ENCODE data around the gene PPFIA4.
A peak's percentile ranks its signal among the peaks of the same experiment; 100 is the strongest.

PPFIA4 gene

DNA sequence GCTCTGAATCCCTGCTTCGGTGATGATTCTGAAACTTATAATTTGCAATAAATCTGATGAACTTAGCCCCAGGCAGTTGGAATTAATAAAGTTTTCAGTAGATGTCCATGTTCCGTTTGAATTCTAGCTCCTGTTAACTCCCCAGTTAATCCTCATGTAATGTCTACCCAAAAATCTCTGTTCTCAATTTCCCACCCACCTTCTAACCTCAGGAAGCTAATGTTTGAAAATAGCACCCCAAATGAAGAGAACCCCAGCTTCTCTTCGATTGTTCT lies 55.9 kb downstream of the PPFIA4 start:
- no peak for TF ChIP-seq CTCF (IDR thresholded peaks at IDR 0.05)
- no peak for TF ChIP-seq ZFX (IDR thresholded peaks at IDR 0.05; ENCODE audit: borderline replicate concordance)

DNA sequence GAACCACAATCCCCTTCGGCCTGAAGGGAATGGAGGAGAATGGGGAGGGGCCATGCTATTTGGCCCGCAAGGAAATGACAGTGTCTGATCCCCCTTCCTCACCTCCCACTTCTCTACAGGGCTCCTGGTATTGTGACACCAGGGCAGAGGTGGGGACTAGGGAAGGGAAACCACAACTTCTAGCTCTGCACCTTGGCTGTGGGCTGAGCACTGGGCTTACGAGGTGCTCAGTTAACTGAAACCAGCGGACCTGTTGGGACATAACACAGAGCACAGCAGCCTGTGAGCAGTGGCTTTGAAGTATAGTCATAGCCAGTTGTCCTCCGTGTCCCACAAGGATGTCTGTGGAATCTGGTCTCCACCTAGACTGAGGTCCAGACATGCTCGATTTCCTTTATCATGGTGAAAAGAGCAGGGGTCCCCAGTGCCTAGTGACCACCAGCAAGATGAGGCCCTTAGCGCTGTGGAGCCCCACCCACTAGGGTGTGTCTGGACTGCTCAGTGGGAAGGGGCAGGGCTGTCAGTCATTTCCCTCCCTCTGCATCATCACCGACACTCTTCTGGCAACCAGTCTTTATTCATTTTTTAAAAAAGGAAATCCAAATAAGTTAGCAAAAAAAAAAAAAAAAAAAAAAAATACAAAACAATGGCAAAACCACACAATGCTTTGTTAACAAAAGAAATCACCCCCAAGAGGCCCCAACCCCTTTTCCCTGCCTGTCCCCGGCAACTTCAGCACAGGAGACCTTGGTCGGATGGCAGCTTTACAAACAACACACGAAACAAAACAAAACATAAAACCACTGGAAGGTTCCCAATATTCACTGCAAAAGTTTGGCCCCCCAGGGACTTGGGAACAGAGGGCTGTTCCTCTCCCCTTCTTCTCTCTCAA lies 56.5 kb downstream of the PPFIA4 start:
- TF ChIP-seq CTCF (IDR thresholded peaks at IDR 0.05) (no peak), ZFX (IDR thresholded peaks at IDR 0.05; ENCODE audit: borderline replicate concordance) (no peak)
- no peak overlapping the region for H3K27ac ChIP-seq

More for the DNA sequence above, 55.9 kb downstream of the PPFIA4 start:
- no peak overlapping the region for H3K27ac ChIP-seq

- TF ChIP-seq CTCF (IDR thresholded peaks at IDR 0.05) (peak; percentile 35), ZFX (IDR thresholded peaks at IDR 0.05; ENCODE audit: borderline replicate concordance) (no peak)
- no peak overlapping the region for H3K27ac ChIP-seq
Observed at GRCh38 chr1:203083463-203083921, 57.2 kb downstream of the PPFIA4 start.

GRCh38 chr1:203084588-203085527 lies 58.6 kb downstream of the PPFIA4 start:
- TF ChIP-seq ZFX (IDR thresholded peaks at IDR 0.05; ENCODE audit: borderline replicate concordance) (no peak), CTCF (IDR thresholded peaks at IDR 0.05) (peak; percentile 87)
- no peak overlapping the region for H3K27ac ChIP-seq

- no peak within 1 kb of the TSS for H3K27ac ChIP-seq
- TF ChIP-seq CTCF (IDR thresholded peaks at IDR 0.05) = no peak
- TF ChIP-seq ZFX (IDR thresholded peaks at IDR 0.05; ENCODE audit: borderline replicate concordance) = no peak
Observed at GRCh38 chr1:203085528-203086406, 59.5 kb downstream of the PPFIA4 start, which contains the start of gene MYOG. Gene MYOG, minus strand, starts transcription at chr1:203086012. Its CDS starts 51 bp downstream, at chr1:203085961.

GRCh38 chr1:203086992-203087763 lies 60.9 kb downstream of the PPFIA4 start:
- H3K27ac ChIP-seq = no peak overlapping the region
- TF ChIP-seq CTCF (IDR thresholded peaks at IDR 0.05) (no peak), ZFX (IDR thresholded peaks at IDR 0.05; ENCODE audit: borderline replicate concordance) (no peak)

Measured in 22Rv1 (cell line).